Neural cell (in vitro differentiated cells): Measurements from ENCODE around the gene TSR2. TPM values are rescaled to one million over a fixed set of nuclear protein-coding genes. Genes with fewer than 3 reads are reported as not detected.

Experiments
- H2AFZ ChIP-seq: fragments of 200-600, 300-800 bp; sonication (generic), shearing (Covaris generic); 2 replicates; pipeline ENCODE4 v1.6.0; 2014; ENCODE audit warnings: low read depth, mild to moderate bottlenecking, antibody characterized with exemption, low read length, moderate library complexity
- H3F3A ChIP-seq: fragments of 200-600 bp; shearing (Covaris generic); 2 replicates; pipeline ENCODE4 v1.6.1; 2016; ENCODE audit warnings: mild to moderate bottlenecking, moderate library complexity, mixed read lengths, antibody characterized with exemption, low read length; ENCODE audit not compliant: insufficient read depth, poor library complexity, severe bottlenecking
- H3K27ac ChIP-seq: fragments of 200-600, 300-800 bp; sonication (generic), shearing (Covaris generic); 2 replicates; pipeline ENCODE4 v1.5.1; 2014; ENCODE audit warnings: mild to moderate bottlenecking, low read length, moderate library complexity
- H3K27me3 ChIP-seq: fragments of 300-800, 200-600 bp; sonication (generic), shearing (Covaris generic); 2 replicates; pipeline ENCODE4 v1.6.0; 2014; ENCODE audit warnings: mild to moderate bottlenecking, low read depth, low read length, moderate library complexity; ENCODE audit not compliant: insufficient read depth
- H3K36me3 ChIP-seq: fragments of 300-800, 200-600 bp; sonication (generic), shearing (Covaris generic); 2 replicates; pipeline ENCODE4 v1.5.1; 2014; ENCODE audit warnings: mild to moderate bottlenecking, antibody characterized with exemption, low read length, moderate library complexity; ENCODE audit not compliant: insufficient read depth
- H3K4me2 ChIP-seq: fragments of 300-800, 200-600 bp; sonication (generic), shearing (Covaris generic); 2 replicates; pipeline ENCODE4 v1.6.0; 2014; ENCODE audit warnings: mild to moderate bottlenecking, low read length
- H3K4me3 ChIP-seq: fragments of 300-800, 200-600 bp; sonication (generic), shearing (Covaris generic); 2 replicates; pipeline ENCODE4 v1.5.1; 2014; ENCODE audit warnings: mild to moderate bottlenecking, low read length, moderate library complexity
- H3K79me2 ChIP-seq: fragments of 200-600 bp; shearing (Covaris generic); replicated peaks from 2 replicates; pipeline ENCODE4 v1.6.0; 2014; ENCODE audit warnings: mild to moderate bottlenecking, low read length, moderate library complexity; ENCODE audit not compliant: insufficient read depth
- H3K9ac ChIP-seq: fragments of 300-800, 200-600 bp; sonication (generic), shearing (Covaris generic); 2 replicates; pipeline ENCODE4 v1.6.1; 2016; ENCODE audit warnings: mild to moderate bottlenecking, low read length, mixed read lengths
- H3K9me2 ChIP-seq: fragments of 200-600 bp; shearing (Covaris generic); 2 replicates; pipeline ENCODE4 v1.6.1; 2016; ENCODE audit warnings: mild to moderate bottlenecking, low read length, mixed read lengths; ENCODE audit not compliant: insufficient read depth
- H3K9me3 ChIP-seq: fragments of 200-600, 300-800 bp; sonication (generic), shearing (Covaris generic); 2 replicates; pipeline ENCODE4 v1.6.1; 2016; ENCODE audit warnings: mild to moderate bottlenecking, mixed run types, low read length, moderate library complexity, mixed read lengths
- H4K20me1 ChIP-seq: fragments of 200-600 bp; shearing (Covaris generic); 2 replicates; pipeline ENCODE4 v1.6.1; 2016; ENCODE audit warnings: mild to moderate bottlenecking, mixed run types; ENCODE audit not compliant: insufficient read depth
- CTCF ChIP-seq: fragments of 450-650 bp; IDR thresholded peaks from 2 replicates; pipeline ENCODE4 v1.5.1; 2014; ENCODE audit warnings: antibody characterized with exemption, mild to moderate bottlenecking, moderate library complexity; ENCODE audit not compliant: poor library complexity, severe bottlenecking
- EP300 ChIP-seq: fragments of 450-650 bp; conservative IDR thresholded peaks from 2 replicates; pipeline ENCODE4 v1.6.1; 2014; ENCODE audit warnings: antibody characterized with exemption, mild to moderate bottlenecking, moderate library complexity; ENCODE audit not compliant: poor library complexity, severe bottlenecking
- EZH2 ChIP-seq: fragments of 200-600, 300-800 bp; shearing (Covaris generic), sonication (generic); IDR thresholded peaks from 2 replicates; pipeline ENCODE4 v1.6.1; 2014; ENCODE audit warnings: antibody characterized with exemption, low read length, borderline replicate concordance, mild to moderate bottlenecking; ENCODE audit not compliant: insufficient read depth, poor library complexity, severe bottlenecking
- MXI1 ChIP-seq: fragments of 450-650 bp; conservative IDR thresholded peaks from 2 replicates; pipeline ENCODE4 v1.6.1; 2014; ENCODE audit warnings: antibody characterized with exemption, mild to moderate bottlenecking; ENCODE audit not compliant: poor library complexity, severe bottlenecking
- POLR2AphosphoS5 ChIP-seq: IDR thresholded peaks from 2 replicates; pipeline ENCODE4 v1.6.1; 2012
- RAD21 ChIP-seq: fragments of 450-650 bp; conservative IDR thresholded peaks from 2 replicates; pipeline ENCODE4 v1.6.1; 2014; ENCODE audit warnings: antibody characterized with exemption, mild to moderate bottlenecking, moderate library complexity
- REST ChIP-seq: IDR thresholded peaks from 2 replicates; pipeline ENCODE4 v1.6.1; 2012; ENCODE audit warnings: borderline replicate concordance
- SMC3 ChIP-seq: fragments of 450-650 bp; conservative IDR thresholded peaks from 2 replicates; pipeline ENCODE4 v1.6.1; 2014; ENCODE audit warnings: antibody characterized with exemption, mild to moderate bottlenecking, moderate library complexity; ENCODE audit not compliant: poor library complexity
- TAF1 ChIP-seq: IDR thresholded peaks from 2 replicates; pipeline ENCODE4 v1.6.1; 2012; ENCODE audit warnings: low read depth
- polyA plus RNA-seq: library from polyadenylated mRNA; depleted of rRNA; stranded (reverse); fragments of >200 nt; gene quantifications from 2 replicates; pipeline ENCODE4 v1.2.3, GENCODE V29; 2014

TSR2 gene
- polyA plus RNA-seq, 1 donor from 2014 or later: 27.5 TPM

- Histone ChIP-seq H2AFZ (no peak overlapping the region), H3K9ac (no peak overlapping the region), H3F3A (no peaks in the 10 kb centered on the region), H3K9me3 (no peaks in the 10 kb centered on the region), H3K27me3 (no peaks in the 10 kb centered on the region), H3K9me2 (no peaks in the 10 kb centered on the region), H3K4me3 (no peak overlapping the region), H3K79me2 (no peaks in the 10 kb centered on the region), H4K20me1 (no peaks in the 10 kb centered on the region), H3K27ac (no peak overlapping the region), H3K4me2 (no peak overlapping the region), H3K36me3 (no peaks in the 10 kb centered on the region)
- TF ChIP-seq EZH2 (no peak), CTCF (no peak), TAF1 (no peak), REST (no peak), SMC3 (no peak), MXI1 (no peak), RAD21 (no peak), EP300 (no peak), POLR2AphosphoS5 (no peak)
Observed at GRCh38 chrX:54473993-54474859, 34.0 kb downstream of the TSR2 start.

DNA sequence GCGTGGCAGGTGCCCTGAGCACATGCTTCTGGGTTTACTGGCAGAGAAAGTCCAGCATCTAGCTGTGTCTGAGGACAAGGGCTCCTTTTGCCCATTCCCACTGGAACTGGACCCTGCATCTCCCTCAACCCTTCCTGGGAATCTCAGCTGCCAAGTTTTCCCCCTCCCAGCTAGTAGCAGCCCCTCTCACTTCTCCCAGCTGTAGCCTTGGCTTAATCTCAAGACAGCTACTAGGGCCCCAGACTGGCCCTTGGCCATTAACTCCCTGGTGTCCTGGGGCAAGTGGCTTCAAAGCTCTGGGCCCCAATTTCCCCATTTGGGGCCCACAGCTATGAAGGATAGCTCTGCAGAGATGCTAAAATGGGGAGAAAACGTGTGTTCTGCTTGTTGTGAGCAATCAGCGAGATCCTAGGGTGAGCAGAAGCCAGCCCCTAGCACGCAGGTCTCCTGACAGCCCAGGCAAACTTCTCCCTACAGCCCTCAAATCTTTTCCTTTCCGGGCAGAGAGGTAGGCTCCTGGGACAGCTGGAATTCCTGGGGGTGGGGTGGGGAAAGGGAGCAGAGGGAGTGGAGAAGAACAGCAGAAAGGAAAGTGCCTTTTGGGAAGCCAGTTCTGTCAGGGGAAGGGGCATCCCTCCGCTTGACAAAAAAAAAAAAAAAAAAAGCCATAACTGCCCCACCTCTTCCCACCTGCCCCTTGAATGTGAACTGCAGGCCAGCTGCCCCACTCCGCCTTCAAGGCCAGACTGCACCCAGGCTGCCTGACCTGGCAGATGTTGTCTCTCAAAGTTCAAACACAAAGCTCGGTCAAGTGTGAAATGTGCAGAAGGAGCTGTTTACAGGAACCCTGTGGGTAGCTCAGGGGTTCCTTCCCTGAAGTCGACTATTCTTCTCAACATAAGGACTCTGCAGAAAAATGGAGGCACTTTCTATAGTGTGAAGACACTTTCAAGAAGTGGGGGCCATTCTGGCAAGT, 39.2 kb downstream of the TSR2 start:
- Histone ChIP-seq H3K79me2 (no peaks in the 10 kb centered on the region), H3K9me3 (no peaks in the 10 kb centered on the region), H3K27ac (no peak overlapping the region), H3K27me3 (no peaks in the 10 kb centered on the region), H3K36me3 (no peaks in the 10 kb centered on the region), H3K4me2 (no peak overlapping the region), H3K9me2 (no peaks in the 10 kb centered on the region), H2AFZ (no peak overlapping the region), H3K9ac (no peak overlapping the region), H3F3A (no peaks in the 10 kb centered on the region), H3K4me3 (no peak overlapping the region), H4K20me1 (no peaks in the 10 kb centered on the region)
- TF ChIP-seq CTCF: no peak
- TF ChIP-seq POLR2AphosphoS5: no peak
- TF ChIP-seq REST: no peak
- TF ChIP-seq SMC3: no peak
- TF ChIP-seq EP300: no peak
- TF ChIP-seq RAD21: no peak
- no peak for TF ChIP-seq MXI1
- TF ChIP-seq TAF1: no peak
- TF ChIP-seq EZH2: no peak
